Spinal cord (tissue), 10 donors: ENCODE results near the gene GTF2IRD2. TPM values are rescaled to one million over a fixed set of nuclear protein-coding genes. Genes with fewer than 3 reads are reported as not detected.
"Not testable (repeated sequence)": the region's sequence is repeated elsewhere in the genome, so short reads cannot be mapped to it uniquely, and the experiment has no call there.

Source experiments
- DNase-seq, 6 donors: peaks; one replicate each; pipeline versions ENCODE4 v3.0.0 to v3.0.0-alpha.2; 2013 to 2015; ENCODE audit warnings: low spot score in 6 of 6, low read depth in 4 of 6
- H3K27ac ChIP-seq: one replicate; pipeline ENCODE4 v1.5.1; 2013; ENCODE audit warnings: low read depth, low read length, control low read depth
- H3K27me3 ChIP-seq: one replicate; pipeline ENCODE4 v1.6.1; 2013; ENCODE audit warnings: low read length; ENCODE audit not compliant: control insufficient read depth, insufficient read depth
- H3K36me3 ChIP-seq: one replicate; pipeline ENCODE4 v1.6.1; 2013; ENCODE audit warnings: low read length; ENCODE audit not compliant: control insufficient read depth, insufficient read depth
- H3K4me1 ChIP-seq: one replicate; pipeline ENCODE4 v1.6.1; 2013; ENCODE audit warnings: low read length; ENCODE audit not compliant: control insufficient read depth, insufficient read depth
- H3K4me3 ChIP-seq: one replicate; pipeline ENCODE4 v1.5.1; 2013; ENCODE audit warnings: low read depth, low read length, control low read depth
- H3K9me3 ChIP-seq: one replicate; pipeline ENCODE4 v1.6.1; 2013; ENCODE audit warnings: low read length; ENCODE audit not compliant: control insufficient read depth, insufficient read depth
- WGBS: methylation state at CpG from one replicate; pipeline ENCODE4 v1.1.5; 2013; ENCODE audit warnings: missing lambda C conversion rate; ENCODE audit not compliant: insufficient coverage; 5-methylcytosine and 5-hydroxymethylcytosine counted together
- polyA plus RNA-seq, 2 donors: library from polyadenylated mRNA; unstranded; fragments of 120-200 nt; gene quantifications; one replicate each; pipeline ENCODE4 v1.2.1, GENCODE V29; 2013; ENCODE audit not compliant: insufficient read length in 2 of 2
- total RNA-seq, 2 donors: library from RNA; depleted of rRNA in 1 of 2; stranded (reverse); fragments of 120-200 nt in 1 of 2; fragments of >200 nt in 1 of 2; gene quantifications; one replicate each; pipeline versions ENCODE4 v1.2.3 to v1.2.4, GENCODE V29; 2013 to 2014
- donor health status: healthy.

The GTF2IRD2 gene
- total and polyA plus RNA-seq, 4 donors, result 11.4 to 49.5 (median 25.5) TPM

- H3K27me3 ChIP-seq, H3K4me1 ChIP-seq, H3K27ac ChIP-seq, H3K4me3 ChIP-seq, H3K9me3 ChIP-seq, DNase-seq, H3K36me3 ChIP-seq: not testable (repeated sequence)
- WGBS, result 90% methylated on average over 2 of the region's 8 CpGs
Observed at GRCh38 chr7:74865777-74866176, 14.4 kb upstream of the GTF2IRD2 start.

DNA sequence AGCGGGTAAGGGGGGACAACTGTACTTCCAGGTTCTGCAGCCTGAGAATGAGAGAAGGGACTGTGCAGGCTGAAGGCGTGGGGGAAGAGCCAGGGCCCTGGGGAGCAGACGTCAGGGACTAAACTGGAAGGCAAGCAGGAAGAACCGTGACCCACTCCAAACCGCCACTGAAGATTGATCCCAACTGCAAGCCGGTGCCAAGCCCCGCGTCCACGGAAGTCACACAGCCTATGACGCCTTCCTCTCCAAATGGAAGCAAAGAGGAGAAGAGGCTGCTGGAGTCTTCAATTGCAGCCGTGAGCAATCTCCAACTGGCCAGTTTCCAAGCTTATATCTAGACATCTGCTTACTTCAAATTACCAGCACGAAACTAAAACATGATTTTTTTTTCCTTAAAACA is 1.6 kb downstream of the GTF2IRD2 start:
- H3K4me1 ChIP-seq, H3K9me3 ChIP-seq, H3K36me3 ChIP-seq, H3K4me3 ChIP-seq, H3K27ac ChIP-seq, H3K27me3 ChIP-seq, DNase-seq: not testable (repeated sequence)
- WGBS, result no CpG with 5 or more reads among the region's 12 CpGs

DNA sequence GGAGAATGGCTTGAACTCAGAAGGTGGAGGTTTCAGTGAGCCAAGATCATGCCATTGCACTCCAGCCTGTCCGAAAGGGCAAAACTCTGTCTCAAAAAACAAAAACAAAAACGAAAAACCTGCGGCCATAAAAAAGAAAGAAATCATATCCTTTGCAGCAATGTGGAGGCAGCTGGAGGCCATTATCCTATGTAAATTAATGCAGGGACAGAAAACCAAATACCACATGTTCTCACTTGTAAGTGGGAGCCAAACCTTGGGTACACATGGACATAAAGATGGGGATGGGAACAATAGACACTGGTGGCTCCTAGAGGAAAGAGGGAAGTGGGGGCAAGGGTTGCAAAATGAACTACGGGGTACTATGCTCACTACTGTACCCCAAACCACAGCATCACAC is 21.0 kb downstream of the GTF2IRD2 start:
- not testable (repeated sequence) for H3K9me3 ChIP-seq, H3K4me3 ChIP-seq, H3K4me1 ChIP-seq, H3K27me3 ChIP-seq, H3K36me3 ChIP-seq, H3K27ac ChIP-seq, DNase-seq
- no CpG with 5 or more reads among the region's 4 CpGs for WGBS

GRCh38 chr7:74829959-74830358 is 21.4 kb downstream of the GTF2IRD2 start:
- not testable (repeated sequence) for H3K4me3 ChIP-seq, H3K9me3 ChIP-seq, H3K27me3 ChIP-seq, H3K36me3 ChIP-seq, H3K4me1 ChIP-seq, DNase-seq, H3K27ac ChIP-seq
- WGBS, result no CpG with 5 or more reads among the region's 4 CpGs

GRCh38 chr7:74821259-74821658 is 30.1 kb downstream of the GTF2IRD2 start:
- DNase-seq, H3K4me1 ChIP-seq, H3K4me3 ChIP-seq, H3K27me3 ChIP-seq, H3K36me3 ChIP-seq, H3K27ac ChIP-seq, H3K9me3 ChIP-seq: not testable (repeated sequence)
- WGBS, result no CpG with 5 or more reads among the region's 5 CpGs

- not testable (repeated sequence) for H3K4me3 ChIP-seq, H3K27me3 ChIP-seq, H3K9me3 ChIP-seq, H3K4me1 ChIP-seq, H3K27ac ChIP-seq, H3K36me3 ChIP-seq, DNase-seq
- no CpG with 5 or more reads among the region's 23 CpGs for WGBS
Observed at GRCh38 chr7:74820146-74820805, 31.1 kb downstream of the GTF2IRD2 start.

GRCh38 chr7:74815882-74816281 is 35.5 kb downstream of the GTF2IRD2 start:
- not testable (repeated sequence) for H3K4me3 ChIP-seq, H3K4me1 ChIP-seq, DNase-seq, H3K9me3 ChIP-seq, H3K27me3 ChIP-seq, H3K36me3 ChIP-seq, H3K27ac ChIP-seq
- no CpG with 5 or more reads among the region's 3 CpGs for WGBS

- DNase-seq, result not testable (repeated sequence)
Observed at GRCh38 chr7:74798644-74799043, 52.8 kb downstream of the GTF2IRD2 start.

DNA sequence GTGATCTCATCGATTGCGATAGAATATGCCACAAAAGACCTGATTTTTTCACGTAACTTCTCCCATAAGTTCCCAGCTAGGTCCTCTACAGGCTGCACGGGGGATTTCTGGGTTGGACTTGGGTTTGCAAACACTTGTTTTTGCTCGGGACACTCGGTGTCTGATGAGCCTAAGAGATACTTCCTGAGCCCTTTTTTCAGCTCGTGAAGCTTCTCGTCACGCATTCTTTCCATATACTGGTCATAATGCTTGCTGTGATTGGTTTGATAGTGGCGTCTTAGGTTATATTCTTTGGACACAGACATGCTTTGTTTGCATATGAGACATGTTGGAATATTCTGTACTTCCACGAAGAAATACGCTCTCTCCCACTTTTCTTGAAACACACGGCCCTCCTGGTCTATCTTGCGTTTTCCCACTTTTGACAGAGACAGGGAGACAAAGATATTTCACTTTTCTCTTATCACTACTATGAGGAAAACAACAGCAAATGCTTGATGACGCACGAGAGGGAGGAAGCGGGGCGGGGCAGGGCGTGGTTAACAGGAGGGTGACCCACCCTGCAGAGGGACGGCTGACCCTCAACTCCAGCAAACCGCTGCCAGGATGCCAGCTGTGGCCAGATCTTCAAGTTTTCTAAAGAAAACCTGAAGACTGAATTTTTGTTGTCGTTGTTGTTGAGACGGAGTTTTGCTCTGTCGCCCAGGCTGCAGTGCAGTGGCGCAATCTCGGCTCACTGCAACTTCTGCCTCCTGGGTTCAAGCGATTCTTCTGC is 53.4 kb downstream of the GTF2IRD2 start:
- H3K27ac ChIP-seq, H3K4me3 ChIP-seq, DNase-seq, H3K36me3 ChIP-seq, H3K27me3 ChIP-seq, H3K9me3 ChIP-seq, H3K4me1 ChIP-seq: not testable (repeated sequence)
- WGBS, result no CpG with 5 or more reads among the region's 27 CpGs

More at GRCh38 chr7:74798644-74799043, 52.8 kb downstream of the GTF2IRD2 start:
- no CpG with 5 or more reads among the region's 4 CpGs for WGBS
- H3K9me3 ChIP-seq, H3K4me1 ChIP-seq, H3K27me3 ChIP-seq, H3K4me3 ChIP-seq, H3K36me3 ChIP-seq, H3K27ac ChIP-seq: not testable (repeated sequence)

DNA sequence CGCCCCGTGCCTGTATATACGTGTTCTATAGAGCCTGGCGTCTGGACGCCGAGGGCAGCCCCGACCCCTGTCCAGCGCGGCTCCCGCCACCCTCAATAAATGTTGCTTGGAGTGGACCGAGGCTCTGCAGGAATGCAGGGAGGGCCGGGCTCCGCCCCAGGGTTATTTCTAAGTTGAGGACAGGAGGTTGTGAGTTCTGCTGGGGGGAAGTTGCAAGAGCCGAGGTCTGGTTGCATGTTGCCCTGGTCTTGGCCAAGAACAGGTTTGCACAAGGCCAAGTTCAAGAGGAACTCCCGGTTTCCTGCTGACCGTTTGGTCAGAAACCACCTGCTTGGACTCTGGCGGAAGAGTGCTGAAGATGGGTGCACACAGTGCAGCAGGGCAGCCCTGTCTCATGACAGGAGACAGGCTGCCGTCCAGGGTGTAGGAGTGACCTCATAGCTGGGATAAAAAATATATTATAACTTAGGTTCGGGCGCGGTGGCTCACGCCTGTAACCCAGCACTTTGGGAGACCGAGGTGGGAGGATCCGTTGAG is 62.1 kb downstream of the GTF2IRD2 start:
- H3K4me3 ChIP-seq, H3K36me3 ChIP-seq, H3K27ac ChIP-seq, H3K27me3 ChIP-seq, H3K9me3 ChIP-seq, DNase-seq, H3K4me1 ChIP-seq: not testable (repeated sequence)
- WGBS, result no CpG with 5 or more reads among the region's 24 CpGs
